T-helper 2 cell treated with Interferon-gamma antibody and Interleukin-4, amounts not matched to agents 5 μg/mL and 100 μg/mL, for 36 hours (primary cell): ENCODE data around the gene RAB2B.

ENCODE experiments used
- DNase-seq: peaks from one replicate; pipeline ENCODE4 v3.0.0; 2021; ENCODE audit warnings: low spot score
- H3K27ac Mint-ChIP-seq: one replicate; pipeline ENCODE4 v1.8.0; 2021; ENCODE audit warnings: mild to moderate bottlenecking, mixed read lengths
- H3K27me3 Mint-ChIP-seq: one replicate; pipeline ENCODE4 v1.8.0; 2021; ENCODE audit warnings: low read depth, mixed read lengths
- H3K36me3 Mint-ChIP-seq: one replicate; pipeline ENCODE4 v1.8.0; 2021; ENCODE audit warnings: low read depth, mixed read lengths
- H3K4me1 Mint-ChIP-seq: one replicate; pipeline ENCODE4 v1.8.0; 2021; ENCODE audit warnings: low read depth, mixed read lengths
- H3K4me3 Mint-ChIP-seq: one replicate; pipeline ENCODE4 v1.8.0; 2022; ENCODE audit warnings: mild to moderate bottlenecking, moderate library complexity, mixed read lengths
- H3K9me3 Mint-ChIP-seq: one replicate; pipeline ENCODE4 v1.8.0; 2021; ENCODE audit warnings: mixed read lengths

The RAB2B gene

GRCh38 chr14:21476925-21477681, at the start of gene RAB2B, which contains the start of gene TOX4:
RAB2B (minus strand) TSS chr14:21476959; CDS start chr14:21476872, 87 bp downstream.
TOX4 (plus strand) TSS chr14:21477195; CDS start chr14:21477279, 84 bp downstream.
- Mint-ChIP-seq H3K4me3 (peak within 1 kb of the TSS; percentile 100), H3K4me1 (peaks cover 21% of the 10 kb centered on the region)

GRCh38 chr14:21525962-21526671, 49.4 kb upstream of the RAB2B start, which contains the start of gene SALL2:
SALL2 (minus strand) TSS chr14:21526346; CDS start chr14:21526127, 219 bp downstream.
- peaks cover 14% of the 10 kb centered on the region for H3K4me1 Mint-ChIP-seq
- H3K9me3 Mint-ChIP-seq: no peaks in the 10 kb centered on the region
- H3K4me3 Mint-ChIP-seq: peak within 1 kb of the TSS; percentile 85
- peak; percentile 61 for DNase-seq
- H3K36me3 Mint-ChIP-seq: no peaks in the 10 kb centered on the region
- peak within 1 kb of the TSS; percentile 69 for H3K27ac Mint-ChIP-seq
- peaks cover 3% of the 10 kb centered on the region for H3K27me3 Mint-ChIP-seq

More at GRCh38 chr14:21476925-21477681, at the start of gene RAB2B, which contains the start of gene TOX4:
- peak within 1 kb of the TSS; percentile 100 for H3K27ac Mint-ChIP-seq
- no peaks in the 10 kb centered on the region for H3K9me3 Mint-ChIP-seq
- peak; percentile 97 for DNase-seq
- H3K27me3 Mint-ChIP-seq: no peaks in the 10 kb centered on the region
- peaks cover 24% of the 10 kb centered on the region for H3K36me3 Mint-ChIP-seq

- H3K9me3 Mint-ChIP-seq: no peaks in the 10 kb centered on the region
- peaks cover 14% of the 10 kb centered on the region for H3K4me1 Mint-ChIP-seq
- no peak for DNase-seq
- no peaks in the 10 kb centered on the region for H3K36me3 Mint-ChIP-seq
- peaks cover 3% of the 10 kb centered on the region for H3K27me3 Mint-ChIP-seq
- H3K27ac Mint-ChIP-seq: peak overlapping the region; percentile 69
- H3K4me3 Mint-ChIP-seq: peak overlapping the region; percentile 85
These were observed 48.8 kb upstream of the RAB2B start for GRCh38 chr14:21525571-21525961.

DNA sequence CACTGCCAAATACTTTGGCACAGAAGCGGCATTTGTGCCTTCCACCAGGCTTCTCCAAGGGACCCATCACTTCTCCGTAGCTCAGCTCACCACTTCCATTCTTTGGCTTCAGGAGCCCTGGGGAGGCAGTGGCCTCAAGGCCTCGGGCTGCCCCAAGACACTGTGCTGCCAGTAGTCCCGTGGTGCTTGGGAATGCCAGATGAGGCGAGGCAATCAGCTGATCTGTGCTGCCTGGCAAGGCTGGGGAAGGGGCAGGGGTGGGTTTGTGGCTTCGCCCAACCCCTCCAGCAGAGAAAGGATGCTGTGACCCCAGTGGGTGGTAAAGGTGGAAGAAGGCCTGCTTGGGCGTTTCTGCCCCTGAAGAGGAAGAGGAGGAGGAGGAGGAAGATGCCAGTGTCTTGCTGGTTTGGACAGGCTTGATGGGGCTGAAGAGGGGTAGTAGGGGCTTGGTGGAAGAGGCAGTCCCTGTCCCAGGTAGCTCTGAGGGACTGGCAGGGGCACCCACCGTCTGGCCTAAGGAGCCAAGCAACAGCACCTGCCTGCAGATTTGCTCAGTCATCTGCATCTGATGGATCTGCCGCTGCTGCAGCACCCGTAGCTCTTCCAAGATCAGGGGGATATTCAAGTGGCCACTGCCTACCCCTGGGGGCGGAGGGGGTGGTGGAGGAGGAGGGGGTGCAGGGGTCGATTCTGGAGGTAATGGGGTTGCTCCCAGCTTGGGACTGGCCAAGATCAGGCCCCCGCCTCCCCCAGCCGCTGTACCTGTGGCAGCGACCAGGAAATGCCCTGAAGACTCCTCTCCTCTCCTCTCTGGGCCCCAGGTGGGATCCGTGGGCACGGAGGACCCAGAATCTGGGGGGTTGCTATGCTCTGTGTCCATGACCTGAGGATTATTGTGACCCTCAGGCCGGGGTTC, 48.1 kb upstream of the RAB2B start:
- H3K4me1 Mint-ChIP-seq: peaks cover 16% of the 10 kb centered on the region
- H3K9me3 Mint-ChIP-seq: no peaks in the 10 kb centered on the region
- peaks cover 2% of the 10 kb centered on the region for H3K27me3 Mint-ChIP-seq
- H3K27ac Mint-ChIP-seq: no peak overlapping the region
- no peaks in the 10 kb centered on the region for H3K36me3 Mint-ChIP-seq
- H3K4me3 Mint-ChIP-seq: peak overlapping the region; percentile 85
- DNase-seq: no peak

DNA sequence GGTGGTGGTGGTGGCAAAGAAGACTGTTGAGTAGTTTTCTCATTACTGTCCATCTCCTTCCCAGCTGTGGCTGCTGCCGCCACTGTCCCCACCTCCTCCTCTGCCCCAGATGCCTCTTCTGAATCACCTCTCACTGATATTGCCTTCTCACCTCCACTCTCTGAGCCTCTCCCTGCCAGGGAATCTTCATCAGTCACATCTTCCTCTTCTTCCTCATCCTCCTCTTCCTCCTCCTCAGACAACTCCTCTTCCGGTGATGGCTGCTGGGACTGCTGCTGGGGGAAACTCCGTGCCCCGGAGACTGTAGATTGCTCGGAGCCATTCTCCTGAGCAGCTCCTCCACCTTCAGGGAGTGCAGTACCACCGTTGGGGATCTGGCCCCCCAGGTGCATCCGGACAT, 46.4 kb upstream of the RAB2B start:
- H3K27me3 Mint-ChIP-seq: peaks cover 4% of the 10 kb centered on the region
- peaks cover 16% of the 10 kb centered on the region for H3K4me1 Mint-ChIP-seq

GRCh38 chr14:21521501-21521900, 44.7 kb upstream of the RAB2B start:
- no peak overlapping the region for H3K4me3 Mint-ChIP-seq
- peaks cover 5% of the 10 kb centered on the region for H3K27me3 Mint-ChIP-seq
- peaks cover 8% of the 10 kb centered on the region for H3K4me1 Mint-ChIP-seq
- no peaks in the 10 kb centered on the region for H3K36me3 Mint-ChIP-seq
- no peaks in the 10 kb centered on the region for H3K9me3 Mint-ChIP-seq
- H3K27ac Mint-ChIP-seq: no peak overlapping the region
- no peak for DNase-seq

More for the DNA sequence above, 46.4 kb upstream of the RAB2B start:
- no peak for DNase-seq
- no peaks in the 10 kb centered on the region for H3K36me3 Mint-ChIP-seq
- no peaks in the 10 kb centered on the region for H3K9me3 Mint-ChIP-seq
- H3K27ac Mint-ChIP-seq: no peak overlapping the region
- H3K4me3 Mint-ChIP-seq: no peak overlapping the region

- Mint-ChIP-seq H3K27me3 (peaks cover 5% of the 10 kb centered on the region), H3K4me3 (no peak overlapping the region), H3K4me1 (peaks cover 8% of the 10 kb centered on the region), H3K9me3 (no peaks in the 10 kb centered on the region), H3K36me3 (no peaks in the 10 kb centered on the region), H3K27ac (no peak overlapping the region)
- DNase-seq: no peak
These were observed 44.0 kb upstream of the RAB2B start for GRCh38 chr14:21520767-21521166.

DNA sequence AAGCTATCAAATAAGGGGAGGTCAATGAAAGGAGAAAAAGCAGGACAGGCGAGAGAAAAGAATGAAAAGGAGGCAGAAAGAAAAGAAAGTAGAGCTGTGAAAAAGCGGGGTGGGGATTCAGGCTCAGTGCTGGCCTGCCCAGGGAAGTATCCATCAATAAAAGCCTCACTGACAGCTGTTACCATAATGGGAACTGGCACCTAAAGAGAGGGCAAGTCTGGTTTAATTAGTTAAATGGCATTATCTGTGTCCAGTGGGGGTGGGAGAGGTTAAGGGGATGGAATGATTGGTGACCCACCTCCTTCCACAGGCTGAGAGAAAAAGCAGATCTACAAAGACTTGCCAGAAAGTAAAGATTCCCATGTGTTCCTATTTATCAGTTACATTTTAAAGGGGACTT, 42.0 kb upstream of the RAB2B start:
- no peak overlapping the region for H3K4me3 Mint-ChIP-seq
- peaks cover 5% of the 10 kb centered on the region for H3K27me3 Mint-ChIP-seq
- no peaks in the 10 kb centered on the region for H3K9me3 Mint-ChIP-seq
- H3K27ac Mint-ChIP-seq: no peak overlapping the region
- H3K4me1 Mint-ChIP-seq: peaks cover 1% of the 10 kb centered on the region
- no peak for DNase-seq
- no peaks in the 10 kb centered on the region for H3K36me3 Mint-ChIP-seq

- Mint-ChIP-seq H3K27ac (no peak overlapping the region), H3K27me3 (peaks cover 8% of the 10 kb centered on the region), H3K9me3 (peaks cover 5% of the 10 kb centered on the region), H3K36me3 (peaks cover 15% of the 10 kb centered on the region), H3K4me3 (no peak overlapping the region), H3K4me1 (peaks cover 14% of the 10 kb centered on the region)
- DNase-seq: no peak
These were observed 37.6 kb upstream of the RAB2B start for GRCh38 chr14:21514341-21514740.

GRCh38 chr14:21510735-21511657, 34.2 kb upstream of the RAB2B start, which contains the start of gene METTL3:
METTL3 (minus strand) TSS chr14:21511340; CDS start chr14:21511223, 117 bp downstream.
- peak within 1 kb of the TSS; percentile 98 for H3K27ac Mint-ChIP-seq
- H3K36me3 Mint-ChIP-seq: peaks cover 32% of the 10 kb centered on the region
- H3K4me1 Mint-ChIP-seq: peaks cover 20% of the 10 kb centered on the region
- peaks cover 5% of the 10 kb centered on the region for H3K9me3 Mint-ChIP-seq
- DNase-seq: peak; percentile 93
- peaks cover 3% of the 10 kb centered on the region for H3K27me3 Mint-ChIP-seq
- H3K4me3 Mint-ChIP-seq: peak within 1 kb of the TSS; percentile 99

GRCh38 chr14:21509432-21510143, 32.8 kb upstream of the RAB2B start:
- peaks cover 38% of the 10 kb centered on the region for H3K36me3 Mint-ChIP-seq
- H3K4me3 Mint-ChIP-seq: peak overlapping the region; percentile 99
- peaks cover 5% of the 10 kb centered on the region for H3K9me3 Mint-ChIP-seq
- peak overlapping the region; percentile 98 for H3K27ac Mint-ChIP-seq
- H3K27me3 Mint-ChIP-seq: peaks cover 3% of the 10 kb centered on the region
- H3K4me1 Mint-ChIP-seq: peaks cover 28% of the 10 kb centered on the region
- DNase-seq: no peak

DNA sequence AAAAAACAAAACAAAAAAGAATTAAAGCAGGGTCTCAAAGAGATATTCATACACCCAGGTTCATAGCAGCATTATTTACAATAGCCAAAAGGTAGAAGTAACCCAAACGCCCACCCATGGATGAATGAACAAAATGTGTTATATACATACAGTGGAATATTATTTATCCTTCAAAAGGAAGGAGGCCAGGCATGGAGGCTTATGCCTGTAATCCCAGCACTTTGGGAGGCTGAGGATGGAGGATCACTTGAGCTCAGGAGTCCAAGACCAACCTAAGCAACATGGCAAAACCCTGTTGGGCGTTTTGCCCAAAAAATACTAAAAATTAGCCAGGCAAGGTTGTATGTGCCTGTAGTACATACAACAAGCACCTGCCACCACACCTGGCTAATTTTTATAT, 29.8 kb upstream of the RAB2B start:
- Mint-ChIP-seq H3K27me3 (no peaks in the 10 kb centered on the region), H3K27ac (no peak overlapping the region), H3K36me3 (peaks cover 53% of the 10 kb centered on the region), H3K4me3 (no peak overlapping the region), H3K4me1 (peaks cover 24% of the 10 kb centered on the region), H3K9me3 (no peaks in the 10 kb centered on the region)
- DNase-seq: no peak
